ENCODE measurements around the gene ETF1.
A peak's percentile ranks its signal among the peaks of the same experiment; 100 is the strongest.

ETF1 gene

GRCh38 chr5:138528208-138528607, 14.8 kb downstream of the ETF1 start:
- no peak for DNase-seq

GRCh38 chr5:138527170-138527569, 15.9 kb downstream of the ETF1 start:
- no peak for DNase-seq

GRCh38 chr5:138523406-138523805, 19.6 kb downstream of the ETF1 start:
- no peak for DNase-seq

- no peak for DNase-seq
Observed at GRCh38 chr5:138520971-138521370, 22.1 kb downstream of the ETF1 start.

GRCh38 chr5:138517437-138517836, 25.6 kb downstream of the ETF1 start:
- DNase-seq: no peak

- DNase-seq: no peak
Observed at GRCh38 chr5:138515556-138516245, 27.3 kb downstream of the ETF1 start.

- DNase-seq: no peak
Observed at GRCh38 chr5:138514021-138514420, 29.0 kb downstream of the ETF1 start.

GRCh38 chr5:138508958-138509357, 34.1 kb downstream of the ETF1 start:
- DNase-seq: no peak

- DNase-seq: peak; percentile 76
Observed at GRCh38 chr5:138507485-138507884, 35.6 kb downstream of the ETF1 start.

- DNase-seq: no peak
Observed at GRCh38 chr5:138506370-138507306, 36.4 kb downstream of the ETF1 start.

GRCh38 chr5:138504799-138505198, 38.2 kb downstream of the ETF1 start:
- DNase-seq: no peak

GRCh38 chr5:138503487-138504270, 39.4 kb downstream of the ETF1 start:
- DNase-seq: peak; percentile 55

- DNase-seq: no peak
Observed at GRCh38 chr5:138502521-138502920, 40.5 kb downstream of the ETF1 start.

GRCh38 chr5:138502121-138502520, 40.9 kb downstream of the ETF1 start:
- DNase-seq: no peak

- no peak for DNase-seq
Observed at GRCh38 chr5:138498376-138498775, 44.7 kb downstream of the ETF1 start.

GRCh38 chr5:138495351-138495750, 47.7 kb downstream of the ETF1 start:
- no peak for DNase-seq

- no peak for DNase-seq
Observed at GRCh38 chr5:138492560-138493045, 50.4 kb downstream of the ETF1 start.

GRCh38 chr5:138491669-138492559, 51.1 kb downstream of the ETF1 start:
- DNase-seq: peak; percentile 90

GRCh38 chr5:138491284-138491648, 51.8 kb downstream of the ETF1 start:
- no peak for DNase-seq

- DNase-seq: no peak
Observed at GRCh38 chr5:138490648-138491283, 52.3 kb downstream of the ETF1 start.

- DNase-seq: no peak
Observed at GRCh38 chr5:138489683-138490061, 53.4 kb downstream of the ETF1 start.

- DNase-seq: peak; percentile 16
Observed at GRCh38 chr5:138488481-138488945, 54.5 kb downstream of the ETF1 start.
